Activated gamma-delta T cell treated with anti-CD3 and anti-CD28 coated beads, Interleukin-2, amount 50 U/mL, for 16 hours (primary cell): ENCODE results near the gene IL17RE.
A peak's percentile ranks its signal among the peaks of the same experiment; 100 is the strongest.
"Not testable (repeated sequence)": the region's sequence is repeated elsewhere in the genome, so short reads cannot be mapped to it uniquely, and the experiment has no call there.

Experiments used
- DNase-seq: peaks from one replicate; pipeline ENCODE4 v3.0.0-alpha.2; 2020; ENCODE audit warnings: low read depth

IL17RE gene

DNA sequence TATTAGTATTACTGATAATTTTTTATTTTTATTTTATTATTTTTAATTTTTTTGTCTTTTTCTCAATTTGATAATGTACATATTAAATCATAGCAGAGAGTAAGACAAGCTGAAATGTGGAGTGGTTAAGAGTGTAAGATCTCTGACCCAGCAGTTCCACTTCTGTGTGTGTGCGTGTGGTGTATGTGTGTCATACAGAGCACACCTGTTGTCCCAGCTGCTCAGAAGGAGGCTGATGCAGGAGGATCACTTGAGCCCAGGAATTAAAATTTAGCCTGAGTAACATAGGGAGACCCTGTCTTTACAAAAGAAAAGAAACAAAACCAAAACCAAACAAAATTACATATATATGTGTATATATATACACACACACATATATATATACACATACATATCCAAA lies 21.2 kb upstream of the IL17RE start:
- no peak for DNase-seq

- DNase-seq, result no peak
These were observed 18.7 kb upstream of the IL17RE start for GRCh38 chr3:9883706-9884554.

GRCh38 chr3:9884555-9885165 lies 18.0 kb upstream of the IL17RE start:
- DNase-seq, result no peak

GRCh38 chr3:9886328-9886727 lies 16.3 kb upstream of the IL17RE start:
- DNase-seq, result no peak

DNA sequence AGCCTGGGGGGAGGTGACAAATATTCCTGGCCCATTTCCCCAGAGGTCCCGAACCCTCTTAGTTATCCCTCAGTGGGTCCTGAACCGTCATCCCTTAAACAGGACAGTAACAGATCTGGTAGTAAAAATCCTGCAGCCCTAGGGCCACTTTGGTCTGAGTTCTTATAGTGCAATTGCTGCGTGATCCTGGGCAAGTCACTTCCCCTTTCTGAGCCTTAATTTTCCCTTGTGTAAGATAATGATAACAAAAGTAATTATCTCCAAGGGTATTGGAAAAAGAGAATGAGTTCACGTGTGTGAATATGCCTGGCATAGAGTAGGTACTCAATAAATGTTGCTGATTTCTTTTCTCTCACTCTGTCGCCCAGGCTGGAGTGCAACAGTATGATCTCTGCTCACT lies 15.2 kb upstream of the IL17RE start:
- no peak for DNase-seq

GRCh38 chr3:9888540-9888939 lies 14.1 kb upstream of the IL17RE start:
- no peak for DNase-seq

GRCh38 chr3:9889405-9889804 lies 13.2 kb upstream of the IL17RE start:
- no peak for DNase-seq

DNA sequence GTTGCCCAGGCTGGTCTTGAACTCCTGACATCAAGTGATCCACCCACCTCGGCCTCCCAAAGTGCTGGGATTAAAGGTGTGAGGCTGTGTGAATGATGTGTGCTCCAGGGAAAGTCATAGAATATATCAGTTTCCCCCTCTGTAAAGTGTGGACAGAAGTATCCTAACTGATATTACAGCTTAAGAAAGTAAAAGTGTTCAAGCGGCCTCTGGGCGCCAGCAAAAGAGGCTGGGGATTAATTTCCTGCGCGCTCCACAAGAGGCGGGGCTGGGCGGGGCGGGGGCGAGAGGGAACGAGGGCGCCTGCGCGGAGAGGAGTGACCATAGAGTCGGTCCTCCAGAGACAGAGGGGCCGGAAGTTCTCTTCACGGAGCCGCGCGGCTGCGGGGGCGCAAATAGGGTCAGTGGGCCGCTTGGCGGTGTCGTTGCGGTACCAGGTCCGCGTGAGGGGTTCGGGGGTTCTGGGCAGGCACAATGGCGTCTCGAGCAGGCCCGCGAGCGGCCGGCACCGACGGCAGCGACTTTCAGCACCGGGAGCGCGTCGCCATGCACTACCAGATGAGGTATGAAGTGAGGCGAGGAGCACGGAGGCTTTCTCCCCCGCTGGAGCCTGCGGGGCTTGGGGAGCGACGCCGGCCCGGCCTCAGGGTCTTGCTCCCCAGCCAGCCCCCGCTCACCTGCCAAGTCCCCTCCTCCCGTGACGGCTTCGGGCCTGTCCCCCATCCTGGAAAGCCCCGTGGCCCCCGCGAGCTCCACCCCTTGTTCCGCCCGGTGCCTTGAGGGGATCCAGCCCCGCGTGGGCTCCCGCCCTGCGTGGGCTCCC lies 12.2 kb upstream of the IL17RE start, which contains the start of gene JAGN1:
Gene JAGN1, plus strand, starts transcription at position 362 of the 823 bp plus-strand sequence. Its CDS starts 113 bp downstream, at position 475.
- peak; percentile 84 for DNase-seq

- no peak for DNase-seq
These were observed 11.5 kb upstream of the IL17RE start for GRCh38 chr3:9891072-9891622.

DNA sequence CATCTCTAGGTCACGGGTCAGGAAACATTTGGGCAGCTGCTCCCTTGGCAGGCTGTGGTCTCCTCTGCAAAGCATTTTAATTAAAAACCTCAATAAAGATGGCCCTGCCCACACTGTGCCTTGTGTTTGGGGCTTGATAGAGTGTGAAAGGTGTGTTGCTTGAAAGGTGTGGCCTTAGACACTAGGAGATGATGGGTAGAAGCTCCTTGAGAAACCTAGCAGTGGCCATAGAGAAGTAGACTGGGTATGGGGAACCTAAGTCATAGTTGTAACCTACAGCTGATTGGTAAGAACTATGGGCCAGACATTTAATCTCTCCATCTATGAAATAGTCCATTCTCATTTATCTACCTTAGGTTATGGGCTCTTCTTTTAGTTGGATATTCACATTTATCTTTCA lies 8.9 kb upstream of the IL17RE start:
- no peak for DNase-seq

- DNase-seq, result not testable (repeated sequence)
These were observed 6.9 kb upstream of the IL17RE start for GRCh38 chr3:9895715-9896114.

- DNase-seq, result not testable (repeated sequence)
These were observed 5.8 kb upstream of the IL17RE start for GRCh38 chr3:9896755-9897407.

- no peak for DNase-seq
These were observed 5.0 kb upstream of the IL17RE start for GRCh38 chr3:9897408-9898372.

DNA sequence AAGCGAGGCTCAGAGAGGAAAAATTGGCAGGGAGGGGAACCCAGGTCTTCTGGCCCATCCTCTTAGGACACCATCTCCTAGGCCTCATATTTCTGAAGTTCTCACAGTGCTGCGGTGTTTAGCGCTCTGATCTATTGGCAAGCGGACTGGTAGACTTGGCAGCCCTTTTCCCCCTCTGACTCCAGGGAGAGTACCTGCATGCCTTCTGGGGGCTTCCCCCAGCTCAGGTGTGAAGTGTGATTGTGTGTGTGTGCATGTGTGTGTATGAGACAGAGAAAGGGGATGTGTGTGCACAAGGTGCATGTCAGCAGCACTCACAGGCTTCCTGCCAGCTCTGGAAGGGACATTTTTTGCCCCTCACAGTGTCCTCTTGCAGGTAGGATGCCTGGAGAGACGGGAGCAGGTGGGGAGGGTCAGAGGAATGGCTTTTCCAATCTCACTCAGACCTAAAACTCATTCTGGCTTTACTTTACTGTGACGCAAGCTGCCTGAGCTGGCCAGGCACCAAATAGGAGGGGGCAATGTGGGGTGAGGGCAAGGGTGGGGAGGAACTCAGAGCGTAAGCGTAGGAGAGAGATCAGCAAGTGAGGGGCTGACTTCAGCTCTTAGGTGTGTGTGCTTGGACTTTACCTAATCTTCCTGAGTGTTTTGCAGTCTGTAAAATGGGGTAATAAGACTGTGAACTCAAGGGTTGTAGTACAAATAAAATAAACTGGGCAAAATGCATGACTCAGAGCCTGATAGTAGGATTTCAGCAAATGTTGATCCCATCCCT lies 4.0 kb upstream of the IL17RE start:
- DNase-seq, result no peak

GRCh38 chr3:9899289-9899791 lies 3.3 kb upstream of the IL17RE start:
- DNase-seq, result no peak

- not testable (repeated sequence) for DNase-seq
These were observed 1.7 kb upstream of the IL17RE start for GRCh38 chr3:9900965-9901415.

DNA sequence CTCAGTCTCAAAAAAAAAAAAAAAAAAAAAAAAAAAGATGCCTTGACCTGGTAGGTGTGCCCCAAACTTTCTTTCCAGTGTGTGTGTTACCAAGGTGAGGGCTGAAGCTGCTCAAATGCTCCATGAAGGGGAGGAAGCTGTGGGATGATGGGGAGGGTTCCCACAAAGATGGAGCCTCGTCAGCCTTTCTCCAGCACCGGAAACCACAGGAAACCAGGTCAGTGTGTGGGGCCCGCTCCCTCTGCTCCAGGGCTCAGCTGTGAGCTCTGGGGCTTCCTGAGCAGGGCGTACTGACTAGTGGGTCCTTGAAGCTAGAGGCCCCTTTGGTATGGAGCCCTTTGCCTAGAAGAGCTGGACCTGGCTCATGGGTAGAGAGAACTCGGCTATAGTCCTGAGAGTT lies 681 bp upstream of the IL17RE start:
- DNase-seq, result no peak

- DNase-seq, result no peak
These were observed 583 bp downstream of the IL17RE start for GRCh38 chr3:9903238-9903624.

DNA sequence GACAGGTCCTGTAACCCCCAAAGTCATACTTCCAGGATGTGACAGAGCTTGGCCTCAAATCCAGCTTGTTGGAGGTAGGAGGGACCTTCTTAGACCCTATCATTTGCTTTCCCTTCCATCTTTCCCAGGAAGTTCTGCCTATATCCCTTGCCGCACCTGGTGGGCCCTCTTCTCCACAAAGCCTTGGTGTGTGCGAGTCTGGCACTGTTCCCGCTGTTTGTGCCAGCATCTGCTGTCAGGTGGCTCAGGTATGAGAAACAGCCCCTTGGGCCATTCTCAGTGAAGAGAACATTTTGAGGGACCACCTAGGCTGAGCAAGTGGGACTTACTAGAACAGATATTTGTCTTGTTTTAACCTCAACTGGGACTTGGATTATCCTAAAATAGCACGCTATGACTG lies 1.3 kb downstream of the IL17RE start:
- DNase-seq, result no peak

DNA sequence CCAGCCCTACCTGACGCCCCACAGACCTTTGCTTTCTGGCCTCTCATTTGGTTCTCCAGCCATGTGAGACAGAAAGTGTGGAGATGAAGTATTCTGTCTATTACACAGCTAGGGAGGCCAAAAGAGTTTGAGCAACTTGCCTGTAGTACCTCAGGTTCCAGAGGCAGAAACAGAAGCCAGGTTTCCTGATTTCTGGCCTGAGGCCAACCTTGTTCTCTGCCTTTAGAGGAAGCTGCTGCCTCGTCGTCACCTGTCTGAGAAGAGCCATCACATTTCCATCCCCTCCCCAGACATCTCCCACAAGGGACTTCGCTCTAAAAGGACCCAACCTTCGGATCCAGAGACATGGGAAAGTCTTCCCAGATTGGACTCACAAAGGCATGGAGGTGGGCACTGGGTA lies 3.8 kb downstream of the IL17RE start:
- DNase-seq, result no peak
